Measurements from ENCODE around the gene ZNF511.

The ZNF511 gene

GRCh38 chr10:133274751-133275683 is 33.7 kb upstream of the ZNF511 start:
- DNase-seq, result peak; percentile 81

- peak; percentile 50 for DNase-seq
Measured at GRCh38 chr10:133275684-133276092, 33.0 kb upstream of the ZNF511 start.

GRCh38 chr10:133276100-133276434 is 32.6 kb upstream of the ZNF511 start:
- DNase-seq, result no peak

- DNase-seq, result peak; percentile 71
Measured at GRCh38 chr10:133276435-133277201, 32.1 kb upstream of the ZNF511 start, which contains the start of gene ADAM8. TSS of gene ADAM8 (minus strand) at chr10:133276868. CDS start at chr10:133276817, 51 bp downstream.

GRCh38 chr10:133277277-133277992 is 31.3 kb upstream of the ZNF511 start:
- no peak for DNase-seq

- DNase-seq, result peak; percentile 13
Measured at GRCh38 chr10:133277993-133278576, 30.6 kb upstream of the ZNF511 start.

- DNase-seq, result peak; percentile 62
Measured at GRCh38 chr10:133278577-133279265, 30.0 kb upstream of the ZNF511 start.

- no peak for DNase-seq
Measured at GRCh38 chr10:133279326-133280226, 29.1 kb upstream of the ZNF511 start.

- DNase-seq, result no peak
Measured at GRCh38 chr10:133280391-133281059, 28.2 kb upstream of the ZNF511 start.

GRCh38 chr10:133281084-133281483 is 27.6 kb upstream of the ZNF511 start:
- DNase-seq, result no peak

- no peak for DNase-seq
Measured at GRCh38 chr10:133281628-133282372, 26.9 kb upstream of the ZNF511 start.

- no peak for DNase-seq
Measured at GRCh38 chr10:133282846-133283390, 25.8 kb upstream of the ZNF511 start.

- DNase-seq, result no peak
Measured at GRCh38 chr10:133283931-133284330, 24.8 kb upstream of the ZNF511 start.

GRCh38 chr10:133285217-133285616 is 23.5 kb upstream of the ZNF511 start:
- DNase-seq, result no peak

GRCh38 chr10:133286366-133286765 is 22.3 kb upstream of the ZNF511 start:
- no peak for DNase-seq

- DNase-seq, result no peak
Measured at GRCh38 chr10:133287832-133288500, 20.7 kb upstream of the ZNF511 start.

GRCh38 chr10:133289761-133290160 is 19.0 kb upstream of the ZNF511 start:
- DNase-seq, result no peak

GRCh38 chr10:133292919-133293809 is 15.6 kb upstream of the ZNF511 start:
- no peak for DNase-seq
